HG03135 (cell line): ENCODE results near the gene ESRRB.

Source experiments
- ATAC-seq: cut with Tn5 transposase; IDR thresholded peaks from one replicate; pipeline ENCODE4 v1.9.1; 2021; ENCODE audit warnings: mild to moderate bottlenecking, moderate library complexity; ENCODE audit not compliant: unreplicated experiment

The ESRRB gene

DNA sequence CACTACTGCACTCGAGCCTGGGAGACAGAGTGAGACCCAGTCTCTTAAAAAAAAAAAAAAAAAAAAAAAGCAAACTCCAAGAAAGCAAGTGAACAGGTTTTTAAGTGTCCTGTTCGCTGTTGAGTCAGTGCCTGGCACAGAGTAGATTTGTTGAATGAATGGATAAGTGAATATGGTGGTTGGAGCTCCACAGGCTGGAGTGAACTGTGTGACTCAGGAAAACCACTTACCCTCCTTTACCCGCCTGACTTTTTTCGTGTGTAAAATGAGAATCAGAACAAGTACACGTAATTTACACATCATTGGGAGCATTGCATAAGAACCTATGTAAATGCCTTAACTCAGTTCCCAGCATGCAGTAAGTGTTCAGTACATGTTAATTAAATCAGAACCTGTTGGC lies 24.0 kb upstream of the ESRRB start:
- no peak for ATAC-seq

DNA sequence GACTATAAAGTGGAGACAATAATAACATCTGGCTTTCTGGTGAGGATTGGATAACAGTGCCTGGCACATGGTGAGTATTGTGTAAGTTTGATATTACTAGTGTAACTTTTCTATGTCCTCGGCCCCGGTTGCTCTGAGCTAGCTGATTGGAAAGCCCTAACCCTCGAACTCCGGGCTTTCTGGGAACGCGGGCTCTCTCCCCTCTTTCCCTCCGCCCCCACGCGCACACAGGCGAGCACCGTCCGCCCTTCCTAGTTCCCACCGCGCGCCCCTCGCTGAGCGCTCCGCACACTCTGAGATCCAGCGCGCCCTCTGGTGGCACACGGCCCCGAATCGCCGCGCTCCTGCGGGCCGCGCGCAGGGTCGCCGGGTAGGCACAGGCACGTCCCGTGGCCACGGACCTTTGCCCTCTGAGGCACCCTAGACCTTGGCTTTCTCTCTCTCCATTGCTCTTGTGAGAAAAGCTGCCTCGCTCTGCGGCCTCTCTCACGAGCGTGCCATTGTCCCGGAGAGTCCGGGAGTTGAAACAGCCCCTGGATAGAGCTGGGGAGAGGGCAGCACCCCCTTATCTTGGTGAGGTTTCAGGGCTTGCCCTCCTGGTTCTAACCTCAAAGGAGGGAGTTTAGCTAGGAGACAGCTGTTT lies 23.2 kb upstream of the ESRRB start:
- ATAC-seq: no peak

- ATAC-seq: no peak
Measured at GRCh38 chr14:76354310-76354709, 21.6 kb upstream of the ESRRB start.

DNA sequence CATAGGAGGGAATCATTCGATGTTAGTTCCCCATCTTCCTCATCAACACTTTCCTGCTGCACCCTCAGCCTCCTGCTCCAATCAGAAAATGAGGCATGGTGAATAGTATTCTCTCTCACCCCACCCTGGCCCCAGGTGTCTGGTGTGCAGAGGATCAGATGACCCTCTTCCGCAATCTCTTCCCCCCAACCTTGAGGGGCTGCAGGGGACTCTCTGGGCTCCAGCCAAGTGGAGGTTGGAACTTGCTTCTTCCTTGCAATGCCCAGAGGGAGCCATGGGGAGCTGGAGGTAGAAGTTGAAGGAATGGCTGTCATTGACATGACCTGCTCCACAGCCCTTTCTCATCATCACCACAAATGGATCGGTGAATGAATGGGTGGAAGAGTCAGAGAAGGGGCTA lies 20.2 kb upstream of the ESRRB start:
- no peak for ATAC-seq

GRCh38 chr14:76371066-76371465 lies 4.9 kb upstream of the ESRRB start:
- ATAC-seq: no peak

DNA sequence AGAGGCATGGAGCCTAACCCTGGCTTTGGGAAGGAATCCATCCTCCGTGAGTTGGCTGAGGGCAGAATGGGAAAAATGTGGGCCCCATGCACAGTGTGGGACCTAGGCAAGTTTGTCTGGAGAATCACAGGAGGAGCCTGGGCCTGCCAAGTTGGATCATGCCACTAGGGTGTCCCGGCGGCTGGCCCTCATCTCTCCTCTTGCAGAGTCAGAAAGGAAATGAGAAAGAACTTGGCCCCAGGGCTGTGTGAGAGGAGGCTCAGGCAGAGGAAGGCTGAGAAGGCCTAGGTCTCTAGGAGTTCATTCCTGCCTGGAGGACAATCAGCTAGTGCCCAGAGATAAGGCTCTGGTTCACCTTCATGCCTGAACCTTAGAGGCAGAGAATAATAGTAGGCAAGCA lies 2.5 kb upstream of the ESRRB start:
- ATAC-seq: no peak

DNA sequence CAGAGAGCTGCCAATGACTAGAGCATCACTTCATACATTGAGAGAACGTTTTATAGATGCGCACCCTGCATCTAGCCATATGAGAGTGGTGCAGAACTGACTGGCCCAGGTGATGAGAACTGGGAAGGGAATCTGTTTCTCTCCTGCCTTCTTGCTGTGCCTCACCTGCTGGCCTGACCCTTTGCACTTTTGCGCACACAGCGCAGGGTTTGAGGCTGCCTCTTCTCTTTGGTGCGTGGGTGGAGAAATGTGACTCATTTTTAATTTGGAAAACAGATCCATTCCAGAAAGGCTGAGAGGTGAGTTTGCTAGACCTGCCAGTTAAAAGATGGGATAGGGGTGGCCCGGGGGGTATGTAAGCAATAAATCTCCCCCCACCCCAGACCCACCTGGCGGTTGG lies 453 bp upstream of the ESRRB start:
- no peak for ATAC-seq

- ATAC-seq: no peak
Measured at GRCh38 chr14:76376409-76376877, 506 bp downstream of the ESRRB start.

DNA sequence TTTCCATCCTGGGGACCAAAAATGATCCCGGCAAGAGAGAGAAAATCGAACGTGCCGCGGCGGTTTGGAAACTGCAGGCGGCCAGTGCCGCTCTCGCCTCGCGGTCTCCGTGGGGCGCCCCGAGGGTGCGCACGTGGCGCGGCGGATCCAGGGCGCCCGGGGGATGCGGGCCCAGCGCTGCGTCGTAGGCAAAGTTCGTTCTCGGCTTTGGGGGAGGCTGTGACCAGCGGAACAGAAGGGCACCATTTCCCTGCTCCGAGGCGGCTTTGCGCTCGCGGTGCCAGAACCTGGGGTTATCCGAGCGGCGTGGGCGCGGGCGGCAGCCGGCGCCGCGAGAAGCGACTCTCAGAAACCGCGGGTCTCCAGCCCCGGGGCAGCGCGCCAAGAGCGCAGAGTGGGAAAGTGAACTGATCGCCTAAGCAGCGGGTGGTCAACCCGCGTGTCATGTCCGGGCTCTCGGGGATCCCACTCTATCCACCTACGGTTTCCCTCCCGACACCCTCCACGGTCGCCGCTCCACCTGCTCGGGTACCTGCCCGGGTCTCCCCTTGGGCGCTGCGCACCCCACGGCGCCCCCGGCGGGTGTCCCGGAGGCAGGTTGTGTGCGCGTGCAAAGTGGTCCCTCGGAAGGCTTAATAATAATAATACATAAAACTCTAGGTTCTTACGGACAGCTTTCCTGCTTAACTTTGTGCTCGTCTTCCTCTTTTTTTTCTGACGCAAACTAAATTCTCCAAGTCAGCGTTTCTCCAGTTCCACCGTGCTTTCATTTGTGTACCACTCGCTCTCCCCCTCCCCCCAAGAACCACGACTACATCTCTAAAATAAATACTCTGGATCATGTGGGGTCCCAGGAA lies 1.2 kb downstream of the ESRRB start:
- ATAC-seq: no peak

DNA sequence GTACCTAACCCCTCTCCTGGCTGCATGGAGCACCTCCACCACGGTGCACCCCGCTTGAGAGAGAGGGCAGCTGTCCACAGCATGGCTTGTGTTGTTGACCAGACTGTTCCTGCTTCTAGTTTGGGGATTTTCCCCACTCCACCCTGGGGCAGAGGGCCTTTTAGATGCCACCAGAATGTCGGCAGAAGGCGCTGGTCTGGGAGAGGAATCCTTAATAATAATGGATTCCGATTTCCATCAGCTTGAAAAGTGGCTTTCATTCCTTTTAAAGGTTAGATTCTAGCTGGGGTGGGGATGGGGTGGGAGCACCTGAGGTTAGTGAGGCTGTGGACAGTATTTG lies 1.8 kb downstream of the ESRRB start:
- ATAC-seq: no peak

DNA sequence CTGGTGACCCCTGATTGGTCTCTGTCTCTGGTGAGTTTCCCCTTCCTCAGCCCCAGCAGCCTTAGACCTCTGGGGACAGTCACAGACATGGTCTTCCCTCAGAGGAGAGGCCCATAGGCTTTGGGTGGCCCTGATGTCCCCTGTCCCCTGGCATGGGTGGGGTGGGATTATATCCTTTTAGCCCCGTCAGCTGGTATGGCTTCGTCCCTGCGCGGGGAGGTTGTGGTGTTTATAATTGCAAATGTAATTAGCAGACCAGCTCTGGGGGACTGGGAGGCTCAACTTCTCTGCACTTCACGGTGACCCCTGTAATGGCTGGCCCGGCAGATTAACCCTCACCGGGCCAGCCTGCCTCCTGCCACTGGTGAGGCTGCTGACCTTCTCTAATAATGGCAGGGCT lies 5.1 kb downstream of the ESRRB start:
- ATAC-seq: no peak

- no peak for ATAC-seq
Measured at GRCh38 chr14:76381817-76382494, 6.0 kb downstream of the ESRRB start.

DNA sequence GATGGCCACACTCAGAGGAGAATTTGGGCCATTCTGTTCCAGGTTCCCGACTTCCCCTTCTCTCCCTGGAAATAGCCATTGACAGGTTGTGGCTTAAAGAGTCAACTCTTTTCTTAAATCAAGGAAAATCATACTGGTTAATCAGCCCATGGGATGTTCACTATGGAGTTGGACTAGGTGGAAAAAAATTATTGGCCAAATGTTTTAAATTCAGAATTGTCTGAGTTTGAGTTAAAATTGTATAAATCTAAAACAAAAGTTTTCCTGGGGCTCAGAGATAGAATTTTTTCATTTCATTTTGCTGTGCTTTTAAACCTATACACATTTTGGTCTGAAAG lies 6.5 kb downstream of the ESRRB start:
- ATAC-seq: no peak

DNA sequence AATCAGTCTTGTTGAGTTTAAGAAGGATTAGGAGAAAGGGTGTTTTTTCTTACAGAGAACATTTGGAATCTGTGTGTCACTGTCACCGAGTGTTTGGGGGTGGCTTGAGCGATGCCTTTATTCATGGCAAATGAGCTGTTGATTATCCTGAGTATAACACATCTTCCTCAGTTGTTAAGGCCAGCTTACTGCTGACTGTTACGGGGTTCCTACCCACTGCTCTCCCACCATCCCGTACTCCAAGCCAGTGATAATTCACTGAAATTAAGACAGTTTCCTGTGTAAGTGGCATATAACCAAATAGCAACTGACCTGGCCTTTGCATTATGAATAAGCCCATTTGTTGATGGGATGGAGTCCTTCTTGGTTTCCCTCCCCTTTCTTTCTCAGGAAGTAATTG lies 9.5 kb downstream of the ESRRB start:
- no peak for ATAC-seq

- no peak for ATAC-seq
Measured at GRCh38 chr14:76386944-76387782, 11.2 kb downstream of the ESRRB start.

DNA sequence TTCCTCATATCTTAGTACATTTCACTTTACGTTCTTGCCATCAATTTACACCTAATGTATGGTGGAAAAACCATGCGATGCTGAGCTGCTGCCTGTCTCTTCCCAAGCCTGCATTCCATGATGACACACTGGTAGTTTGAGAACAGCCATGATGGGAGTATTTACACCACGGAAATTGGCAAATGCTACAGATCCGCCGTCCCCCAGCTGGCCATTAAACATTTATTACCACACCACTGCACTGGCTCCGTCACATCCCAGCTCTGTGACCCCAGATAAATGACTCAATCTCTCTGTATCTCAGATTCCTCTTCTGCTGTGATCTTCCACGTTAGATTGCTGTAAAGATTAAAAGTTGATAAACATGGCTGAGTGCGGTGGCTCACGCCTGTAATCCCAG lies 13.9 kb downstream of the ESRRB start:
- no peak for ATAC-seq

DNA sequence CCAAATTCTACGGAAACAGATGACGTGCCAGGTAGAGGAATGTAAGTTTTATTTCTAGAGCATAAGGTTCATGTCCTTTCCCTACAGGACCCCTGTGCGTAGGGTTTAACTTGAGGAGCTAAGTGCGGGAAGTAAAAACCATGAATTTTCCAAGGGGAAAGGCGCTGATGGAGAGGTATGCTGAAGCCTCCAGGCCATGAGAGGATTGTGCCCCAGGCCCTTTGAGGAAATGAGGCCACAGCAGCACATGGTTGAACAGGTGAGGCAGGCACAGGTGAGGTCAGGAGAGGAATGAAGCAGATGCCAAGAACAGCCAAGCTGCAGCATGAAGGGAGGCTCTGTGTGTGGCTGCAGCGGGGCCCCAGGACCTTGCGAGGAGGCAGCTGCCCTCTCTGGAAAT lies 14.7 kb downstream of the ESRRB start:
- ATAC-seq: no peak

- ATAC-seq: no peak
Measured at GRCh38 chr14:76391981-76392690, 16.2 kb downstream of the ESRRB start.

- no peak for ATAC-seq
Measured at GRCh38 chr14:76394569-76394968, 18.6 kb downstream of the ESRRB start.

- no peak for ATAC-seq
Measured at GRCh38 chr14:76395161-76395560, 19.2 kb downstream of the ESRRB start.
